H1 (cell line): Measurements from ENCODE around the gene C5orf58. TPM values are rescaled to one million over a fixed set of nuclear protein-coding genes. Genes with fewer than 3 reads are reported as not detected.

Experiments used
- ASH2L ChIP-seq: fragments of 200-600, 300-600 bp; sonication (generic); IDR thresholded peaks from one replicate; pipeline ENCODE4 v1.7.1; 2017; ENCODE audit warnings: low read length
- HDAC2 ChIP-seq, 2 experiments: fragments of 300-600 bp in 1 of 2; sonication (generic) in 1 of 2; IDR thresholded peaks; 2 replicates each; pipeline ENCODE4 v1.6.1; 2011 to 2012; ENCODE audit warnings: low read depth in 2 of 2, low read length in 2 of 2, mild to moderate bottlenecking in 2 of 2, moderate library complexity in 2 of 2, borderline replicate concordance in 1 of 2, inconsistent platforms in 1 of 2
- KDM4A ChIP-seq: IDR thresholded peaks from one replicate; pipeline ENCODE4 v1.7.1; 2012; ENCODE audit warnings: low read depth, mild to moderate bottlenecking, moderate library complexity, low read length, inconsistent platforms; ENCODE audit not compliant: severe bottlenecking
- RXRA ChIP-seq: IDR thresholded peaks from 2 replicates; pipeline ENCODE4 v1.6.1; 2011; ENCODE audit warnings: low read depth, mild to moderate bottlenecking, low read length, moderate library complexity; ENCODE audit not compliant: insufficient read depth
- polyA plus RNA-seq, 7 experiments: library from polyadenylated mRNA; depleted of rRNA in 3 of 7; stranded (reverse) in 5 of 7; unstranded in 2 of 7; fragments of >200 nt in 5 of 7; fragments of 200-250 nt in 2 of 7; gene quantifications; 1 replicate in 5 of 7; 2 replicates in 1 of 7; 4 replicates in 1 of 7; pipeline versions ENCODE4 v1.2.1 to v1.2.3, GENCODE V29; 2011 to 2013; ENCODE audit warnings: missing spikeins in 2 of 7, mixed read lengths in 2 of 7
- total RNA-seq: library from RNA; stranded (reverse); fragmentation: NEBNext Ultra II Directional; extraction: Animal tissue kit (Norgen Biotek cat#: 25700); gene quantifications from 2 replicates; pipeline ENCODE4 v1.2.1, GENCODE V29; 2021

Gene C5orf58
- total and polyA plus RNA-seq, 2 of the 8 experiments (the other 6 are each of a cell fraction or from before 2014, with no cell fraction given) = 0.24 to 1.6 TPM

DNA sequence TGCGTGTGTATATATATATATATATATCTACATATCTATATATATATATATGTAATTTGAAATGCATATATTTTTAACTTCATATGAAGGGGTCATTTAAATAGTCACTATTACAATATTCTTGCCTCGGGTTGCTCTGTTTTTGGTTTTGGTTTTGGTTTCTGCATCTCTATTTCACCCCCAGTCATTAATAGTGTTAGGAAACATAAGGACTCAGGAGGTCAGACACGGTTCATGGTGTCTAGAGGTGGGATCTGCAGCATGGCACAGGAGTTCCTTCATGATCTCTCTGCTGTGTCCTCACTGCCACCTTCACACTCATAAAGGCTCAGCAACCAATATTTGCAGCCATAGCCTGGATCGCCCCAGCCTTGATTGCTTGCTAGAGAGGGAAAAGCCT is 16.6 kb downstream of the C5orf58 start (continued):
- TF ChIP-seq ASH2L (no peak), KDM4A (no peak), HDAC2 (IDR thresholded peaks at IDR 0.05; ENCODE audit: borderline replicate concordance in 1 of 2, low read depth in 2 of 2, low read length in 2 of 2) (no peak), RXRA (no peak)
